NCI-H1930 (cell line): ENCODE measurements around the gene MBNL2.
A peak's percentile ranks its signal among the peaks of the same experiment; 100 is the strongest.
"Not testable (repeated sequence)": the region's sequence is repeated elsewhere in the genome, so short reads cannot be mapped to it uniquely, and the experiment has no call there.

Experiments used
- DNase-seq, 2 experiments: peaks; one replicate each; lab custom pipeline; 2025; lab: John Stamatoyannopoulos, UW

MBNL2 gene

DNA sequence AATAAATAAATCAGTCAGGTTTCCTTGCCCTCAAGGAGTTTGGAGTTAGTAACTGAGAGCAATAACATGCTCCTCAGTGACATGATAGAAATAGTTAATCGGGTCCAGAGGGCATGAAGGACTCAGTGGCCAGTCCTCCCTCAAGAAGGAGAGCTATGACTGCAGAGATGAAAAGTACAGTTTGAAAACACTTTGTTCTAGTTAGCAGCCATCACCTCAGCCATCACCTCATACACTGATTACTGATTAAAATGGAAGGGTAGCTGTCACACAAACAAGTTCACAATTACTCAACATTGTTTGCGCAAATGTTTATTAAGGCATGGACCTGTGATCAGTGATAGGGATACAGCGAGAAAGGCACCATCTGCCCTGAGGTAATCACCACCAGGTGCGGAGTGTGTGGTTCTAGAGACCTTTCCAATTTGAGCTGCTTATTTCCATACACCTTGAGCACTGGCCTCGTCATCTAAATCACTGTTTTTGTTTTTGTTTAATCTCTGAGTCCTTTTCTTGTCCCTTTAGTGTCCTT lies 126.5 kb downstream of the MBNL2 start:
- no peak for DNase-seq

DNA sequence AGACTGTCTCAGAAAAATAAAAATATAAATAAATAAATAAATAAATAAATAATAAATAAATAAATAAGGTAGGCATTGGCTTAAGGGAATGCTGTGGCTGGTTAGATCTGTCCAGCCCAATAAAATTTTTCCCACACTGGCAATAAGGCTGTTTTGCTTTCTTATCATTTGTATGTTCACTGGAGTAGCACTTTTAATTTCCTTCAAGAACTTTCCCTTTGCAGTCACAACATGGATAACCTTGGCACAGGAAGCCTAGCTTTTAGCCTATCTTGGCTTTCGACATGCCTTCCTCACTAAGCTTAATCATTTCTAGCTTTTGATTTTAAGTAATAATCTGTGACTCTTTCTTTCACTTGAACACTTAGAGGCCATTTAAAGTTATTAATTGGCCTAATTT lies 129.9 kb downstream of the MBNL2 start:
- DNase-seq: not testable (repeated sequence)

DNA sequence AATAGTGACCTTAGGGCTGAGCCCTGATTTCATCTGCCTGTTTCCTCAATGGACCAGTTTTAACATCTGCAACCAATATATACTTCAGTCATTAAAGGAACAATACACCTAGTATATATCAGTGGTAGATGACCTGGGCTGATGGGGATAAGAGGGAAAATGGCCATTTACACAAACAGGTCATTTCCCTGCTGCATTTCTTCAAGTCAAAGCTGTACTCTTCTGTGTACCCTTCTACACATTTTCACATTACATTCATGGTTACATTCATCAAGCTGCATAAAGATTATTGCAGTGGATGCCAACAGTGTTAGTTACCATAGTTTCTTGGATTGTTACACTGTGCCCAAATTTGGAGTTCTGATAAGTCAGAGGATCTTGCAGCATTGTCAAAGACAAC lies 130.7 kb downstream of the MBNL2 start:
- DNase-seq: no peak

DNA sequence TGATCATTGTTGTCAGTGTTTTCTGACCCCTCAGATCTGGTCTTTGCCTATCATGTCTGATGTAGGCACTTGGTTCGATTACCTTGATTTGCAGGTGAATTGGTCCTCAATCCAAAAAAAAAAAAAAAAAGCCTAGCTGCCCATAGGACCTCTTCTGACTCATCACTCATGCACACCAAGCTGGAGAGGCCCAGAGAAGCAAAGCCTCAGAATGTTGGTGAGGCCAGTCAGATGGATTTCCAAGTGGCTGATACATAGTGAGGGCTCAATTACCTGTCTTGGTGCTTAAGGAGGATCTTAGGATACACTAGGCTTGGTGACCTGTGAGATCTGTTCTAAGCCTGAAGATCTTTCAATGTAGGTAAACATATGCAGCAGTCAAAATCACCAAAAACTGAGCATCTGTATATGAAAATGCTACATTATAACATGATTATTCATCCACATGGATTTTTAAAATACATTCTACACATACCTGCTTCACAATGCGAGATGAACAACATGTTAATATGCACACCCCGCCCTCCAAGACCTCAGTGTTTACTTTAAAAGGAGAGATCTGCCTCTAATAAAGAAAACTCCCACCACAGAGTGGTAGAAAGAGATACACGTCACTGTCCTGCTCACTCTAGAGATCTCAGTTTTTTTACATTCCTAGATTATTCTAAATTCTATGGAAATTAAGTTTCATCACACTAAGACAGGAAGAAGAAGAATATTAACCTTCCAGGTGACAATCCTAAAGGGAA lies 132.0 kb downstream of the MBNL2 start:
- DNase-seq: no peak

DNA sequence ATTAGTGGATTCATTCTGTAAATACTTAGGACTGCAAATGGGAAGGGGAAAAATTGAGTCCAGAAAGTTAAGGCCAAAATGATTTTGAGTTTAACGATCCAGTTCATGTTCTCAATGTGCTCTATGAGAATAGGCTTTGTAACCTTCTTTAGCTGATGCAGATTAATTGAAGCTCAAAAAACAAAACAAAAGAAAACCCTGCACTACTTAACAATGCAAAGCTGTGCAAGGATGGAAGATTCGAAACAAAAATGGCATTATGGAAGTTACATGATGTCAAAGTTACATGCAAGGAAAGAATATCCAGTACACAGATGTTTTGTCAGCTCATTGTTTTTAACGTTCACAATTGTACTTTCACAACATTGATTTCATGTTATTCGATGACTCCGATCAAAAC lies 132.7 kb downstream of the MBNL2 start:
- no peak for DNase-seq

DNA sequence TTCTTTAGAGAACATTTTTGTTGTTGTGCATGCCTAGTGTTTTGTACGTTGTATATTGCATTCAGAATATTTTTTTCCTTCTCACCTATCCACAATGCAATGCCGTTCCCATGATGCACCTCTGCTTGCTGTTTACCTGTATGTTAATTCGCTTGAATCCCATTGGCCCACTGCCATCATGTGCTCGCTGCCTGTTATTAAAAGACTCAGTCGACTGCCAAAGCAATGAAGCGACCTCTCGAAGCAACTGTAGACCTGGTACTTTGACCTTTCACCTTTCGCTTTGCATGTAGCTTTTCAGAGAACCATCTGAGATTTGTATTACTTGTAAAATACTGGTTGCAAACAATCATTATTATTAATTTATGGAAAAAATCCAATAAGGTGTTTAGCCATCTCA lies 134.5 kb downstream of the MBNL2 start:
- DNase-seq: no peak

DNA sequence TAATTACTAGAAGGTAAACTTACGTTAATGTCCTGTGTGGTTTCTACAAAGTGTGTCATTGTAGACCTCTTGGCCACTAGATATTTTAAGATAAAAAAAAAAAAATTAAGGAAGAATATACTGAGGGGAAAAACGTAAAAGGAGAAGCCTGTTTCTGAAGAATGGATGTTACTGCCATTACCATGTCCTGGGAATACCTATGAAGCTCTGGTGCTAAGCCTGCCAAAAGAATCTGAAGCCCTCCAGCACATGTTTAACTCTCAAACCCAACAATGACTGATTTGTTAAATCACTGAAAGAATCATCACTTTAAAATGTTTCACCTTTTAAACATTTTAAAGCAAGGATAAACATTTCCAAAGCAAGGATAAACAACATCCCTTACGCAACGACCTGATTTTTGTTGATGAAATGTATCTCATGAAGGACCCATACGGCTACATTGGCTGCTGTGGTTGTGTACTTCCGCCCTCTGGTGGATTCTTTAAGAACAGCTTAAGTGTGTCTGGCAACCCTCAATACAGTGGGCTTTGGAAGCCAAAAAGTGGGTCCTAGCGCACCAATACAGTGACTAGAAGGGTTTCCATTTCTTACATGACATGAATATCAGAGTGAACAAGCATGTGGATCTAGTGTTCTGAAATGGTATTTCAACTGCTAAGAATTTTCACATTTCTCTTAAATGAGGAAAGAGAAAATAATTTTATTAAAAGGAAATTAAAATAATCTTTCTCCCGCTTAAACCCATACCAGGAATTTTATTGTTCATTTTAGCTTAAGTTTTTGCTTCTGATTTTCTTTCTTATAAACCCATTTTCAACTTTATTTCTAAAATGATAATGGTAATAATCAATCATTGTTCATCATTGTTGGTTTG lies 137.3 kb downstream of the MBNL2 start:
- DNase-seq: peak; percentile 69 to 73

DNA sequence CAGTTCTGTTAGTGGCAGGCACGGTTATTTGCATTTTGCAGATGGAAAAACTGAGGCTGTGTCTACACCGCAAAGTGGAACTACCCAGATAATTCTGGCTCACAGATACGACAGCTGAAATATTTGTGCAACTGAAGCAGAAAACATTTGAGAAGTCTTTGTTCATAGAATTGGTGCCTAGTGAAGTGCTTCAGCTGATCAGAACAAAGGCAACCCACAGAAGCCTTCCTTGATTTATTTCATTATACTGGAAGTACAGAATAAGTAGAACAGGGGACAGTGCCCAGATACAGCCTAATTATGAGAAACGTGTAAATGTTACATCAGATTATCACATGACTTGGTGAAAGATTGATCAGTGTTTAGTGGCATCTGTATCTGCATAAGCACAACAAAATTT lies 138.5 kb downstream of the MBNL2 start:
- no peak for DNase-seq

DNA sequence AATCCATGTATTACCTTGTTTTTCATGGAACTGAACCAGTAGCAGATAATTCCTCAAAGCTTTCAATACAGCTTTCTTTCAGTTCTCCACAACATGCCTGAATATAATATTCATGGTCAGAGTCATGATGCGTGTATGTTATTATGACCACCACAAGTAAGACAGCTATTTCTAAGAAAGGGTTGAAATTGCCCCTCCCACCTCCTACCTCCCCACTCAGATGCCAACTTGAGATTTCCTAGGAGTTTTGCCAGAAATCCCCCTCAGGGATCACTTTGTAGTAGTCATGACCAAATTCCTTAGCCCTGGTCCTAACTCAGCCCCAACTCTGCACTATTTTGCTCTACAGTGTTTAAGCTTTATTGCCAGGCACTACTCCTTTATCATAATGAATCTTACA lies 141.9 kb downstream of the MBNL2 start:
- no peak for DNase-seq

DNA sequence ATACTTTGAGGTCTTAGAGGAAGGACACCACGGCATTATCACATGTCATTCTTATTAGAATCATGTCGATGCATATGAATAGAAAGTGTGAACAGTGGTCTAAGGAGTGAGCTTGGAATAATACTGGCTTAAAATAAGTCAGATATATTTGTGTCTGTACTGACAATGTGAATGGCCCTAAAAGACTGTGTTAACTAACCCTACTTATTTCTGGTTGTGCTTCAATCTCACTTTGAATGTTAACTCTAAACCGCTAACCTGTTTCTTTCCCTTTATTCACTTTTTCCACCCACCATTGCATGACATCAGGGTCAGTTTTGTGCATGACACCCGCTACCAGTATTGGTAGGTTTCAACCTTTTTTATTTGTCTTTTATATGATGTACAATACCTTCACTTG lies 142.7 kb downstream of the MBNL2 start:
- DNase-seq: no peak

DNA sequence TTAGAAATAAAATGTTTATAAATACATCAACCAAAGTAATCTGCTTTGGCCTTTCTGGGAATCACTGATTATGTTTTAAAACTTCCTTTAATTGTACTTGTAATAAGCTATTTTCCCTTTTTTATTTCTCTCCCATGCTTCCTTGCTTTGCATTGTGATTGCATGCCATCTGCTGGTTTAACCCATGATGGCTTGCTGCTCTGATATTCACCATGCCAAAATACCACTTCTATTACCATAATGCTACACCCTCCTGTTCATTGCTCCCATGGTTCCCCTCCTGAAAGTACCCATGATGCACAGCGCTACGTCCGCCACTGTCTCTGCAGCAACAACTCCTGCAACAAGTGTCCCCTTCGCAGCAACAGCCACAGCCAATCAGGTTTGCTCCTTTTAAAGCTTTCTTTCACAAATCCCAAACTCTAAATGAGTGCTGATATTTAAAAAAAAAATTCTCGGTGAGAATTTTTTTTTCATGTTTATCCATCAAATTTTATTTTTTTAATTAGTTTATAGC lies 144.1 kb downstream of the MBNL2 start:
- DNase-seq: no peak

DNA sequence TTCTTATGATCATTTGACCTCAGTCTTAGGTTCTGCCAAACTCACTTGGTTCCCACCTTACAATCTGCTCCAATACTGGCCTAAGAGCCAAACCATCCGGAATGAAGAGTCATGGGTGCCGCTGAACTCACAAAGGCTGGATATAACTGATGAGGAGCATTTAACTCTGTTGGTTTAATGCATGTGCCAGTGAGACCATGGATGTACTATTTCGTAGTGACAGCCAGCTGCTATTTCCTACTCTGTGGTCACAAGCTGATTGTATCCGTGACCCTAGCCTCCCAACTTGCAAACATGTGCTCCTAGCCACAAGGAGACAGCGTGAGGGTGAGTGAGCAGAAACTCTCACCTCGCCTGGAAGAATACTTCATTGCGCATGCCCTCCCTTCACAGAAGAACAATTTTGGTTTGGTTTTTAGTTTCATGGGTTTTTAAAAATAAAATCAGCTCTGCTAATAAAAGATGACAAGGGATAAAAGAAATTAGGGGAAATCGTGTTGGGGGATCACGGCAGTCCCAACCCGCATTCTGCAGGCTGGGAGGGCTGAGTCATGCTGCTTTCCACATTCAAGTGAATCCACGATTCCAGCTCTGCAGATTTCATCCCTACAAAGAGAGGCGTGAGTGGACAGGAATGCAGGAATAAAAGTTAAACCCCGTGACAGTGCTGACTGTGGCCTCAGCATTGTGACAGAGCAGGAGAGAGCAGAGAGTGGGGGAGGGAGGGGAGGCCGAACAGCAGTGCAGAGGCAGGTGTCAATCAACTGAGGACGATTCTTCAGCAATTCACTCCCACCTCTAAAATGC lies 145.1 kb downstream of the MBNL2 start:
- no peak for DNase-seq

DNA sequence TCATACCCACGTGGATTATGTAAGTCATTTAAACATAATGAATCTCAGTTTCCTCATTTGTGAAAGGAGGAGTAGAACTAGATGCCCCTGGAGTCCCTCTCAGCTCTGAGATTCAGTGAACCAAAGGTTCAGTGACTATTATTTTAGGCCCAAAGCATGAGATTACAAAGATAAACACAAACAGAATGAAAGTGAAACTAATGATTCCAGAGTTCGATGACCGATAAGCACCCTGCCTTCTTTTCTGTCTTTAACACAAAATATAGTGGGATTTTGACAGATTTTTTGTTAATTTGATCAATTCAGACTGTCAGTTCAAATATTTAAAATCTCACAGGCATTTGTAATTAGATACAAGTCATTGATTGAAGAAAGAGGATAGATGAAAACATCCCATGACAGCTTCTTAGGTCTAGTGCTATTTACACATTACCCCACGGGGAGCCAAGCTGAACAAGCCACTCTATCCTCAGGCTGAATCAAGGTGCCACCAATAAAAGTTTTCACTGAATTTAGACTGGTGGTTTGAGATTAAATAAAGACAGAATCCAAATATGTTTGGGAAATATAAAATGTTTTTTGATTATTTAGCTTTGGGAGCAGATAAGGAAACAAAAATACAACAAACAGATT lies 147.2 kb downstream of the MBNL2 start:
- DNase-seq: no peak

DNA sequence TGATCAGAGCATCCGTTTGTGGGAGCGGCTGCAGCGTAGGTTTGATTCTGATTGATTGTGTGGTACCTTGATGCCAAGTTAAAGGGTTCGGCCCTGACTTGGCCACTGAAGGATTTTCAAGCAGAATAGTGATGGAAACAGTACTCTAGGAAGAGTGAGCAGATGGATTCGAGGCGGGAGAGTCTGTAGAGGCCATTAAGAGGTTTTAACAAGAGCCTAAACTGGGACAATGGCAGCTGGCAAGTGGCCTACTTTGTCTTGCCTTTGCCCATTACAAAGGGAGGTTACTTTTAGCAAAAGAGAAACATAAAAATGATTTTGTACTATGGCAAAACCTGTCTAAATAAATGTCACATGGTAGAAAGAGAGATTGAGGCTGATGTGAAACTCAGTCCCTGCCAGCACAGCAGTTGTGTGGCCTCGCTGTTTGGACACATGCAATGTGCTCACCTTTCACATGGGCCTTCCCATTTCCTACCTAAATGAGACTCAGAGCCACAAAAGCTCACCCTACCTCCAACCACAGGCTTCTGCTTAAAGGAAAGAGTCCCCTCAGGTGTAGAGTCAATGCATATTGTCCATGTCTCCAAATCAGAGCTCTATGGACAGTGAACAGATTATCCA lies 149.5 kb downstream of the MBNL2 start:
- DNase-seq: no peak

DNA sequence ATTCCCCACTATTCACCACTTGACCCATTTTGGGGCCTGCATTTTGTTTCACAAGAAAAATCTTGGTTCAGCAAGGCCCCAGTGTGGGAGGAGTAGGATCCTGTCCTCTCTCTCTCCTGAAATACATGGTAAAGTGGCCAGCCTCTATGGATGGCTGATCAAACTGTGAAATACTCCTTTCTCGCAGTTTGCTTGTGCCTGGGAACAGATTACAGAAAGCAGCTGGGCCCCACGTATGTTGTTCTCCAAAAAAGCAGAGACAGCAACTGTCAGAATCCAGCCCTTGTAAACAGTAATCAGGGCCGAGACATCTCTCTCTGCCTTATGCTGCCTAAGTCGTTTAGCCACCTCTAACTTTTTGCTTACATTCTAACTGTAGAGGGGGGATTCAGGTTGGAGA lies 150.8 kb downstream of the MBNL2 start:
- DNase-seq: no peak

DNA sequence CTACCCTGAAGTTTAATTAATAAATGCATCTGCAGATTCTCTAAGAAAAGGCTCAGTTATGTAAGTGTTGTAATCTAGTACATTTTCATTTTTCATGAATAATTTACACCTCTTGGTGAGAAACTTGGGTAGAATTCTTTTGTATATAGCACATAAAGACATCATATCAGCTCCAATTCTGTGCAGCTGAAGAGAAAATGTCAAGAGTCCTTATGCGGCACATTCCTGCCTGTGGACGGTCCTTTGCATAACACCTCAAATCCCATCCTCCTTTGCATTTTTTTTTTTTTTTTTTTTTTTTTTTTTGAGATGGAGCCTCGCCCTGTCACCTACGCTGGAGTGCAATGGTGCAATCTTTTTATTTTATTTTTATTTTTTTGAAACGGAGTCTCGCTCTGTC lies 151.7 kb downstream of the MBNL2 start:
- DNase-seq: no peak

DNA sequence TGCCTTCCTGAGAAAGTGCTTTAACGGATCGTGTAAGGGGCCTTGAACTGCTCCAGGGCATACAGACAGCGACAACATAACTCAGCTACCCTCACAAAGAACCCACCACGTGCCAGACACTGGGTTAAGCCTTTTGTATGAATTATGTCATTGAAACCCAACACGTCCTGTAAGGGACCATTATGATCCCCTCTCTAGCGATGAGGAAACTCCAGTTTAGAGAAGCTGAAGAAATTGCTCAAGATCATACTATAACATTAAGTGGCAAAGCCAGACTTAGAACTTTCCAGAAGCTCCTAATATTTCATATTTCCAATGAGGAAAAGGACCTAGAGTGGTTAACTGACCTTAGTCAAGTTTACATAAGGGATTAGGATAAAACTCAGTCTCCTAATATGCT lies 154.8 kb downstream of the MBNL2 start:
- DNase-seq: no peak

DNA sequence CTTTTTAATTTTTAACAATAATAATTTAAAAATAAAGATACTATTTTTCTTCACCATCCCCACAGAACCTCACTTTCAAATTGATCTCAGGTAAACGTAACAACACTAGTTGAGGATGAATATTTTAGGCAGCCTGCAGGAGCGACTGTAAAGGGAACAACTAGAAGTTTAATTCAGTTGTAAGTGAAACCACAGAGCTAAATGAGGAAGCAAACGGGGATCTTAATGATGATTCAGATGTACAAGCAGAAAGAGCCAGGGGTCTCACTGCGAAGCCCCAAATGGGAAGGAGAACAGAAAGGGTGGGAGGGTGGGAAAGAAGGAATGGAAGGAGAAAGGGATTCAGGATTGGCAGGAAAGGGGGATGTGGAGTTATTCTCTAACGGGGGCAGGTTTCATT lies 157.3 kb downstream of the MBNL2 start:
- DNase-seq: no peak

DNA sequence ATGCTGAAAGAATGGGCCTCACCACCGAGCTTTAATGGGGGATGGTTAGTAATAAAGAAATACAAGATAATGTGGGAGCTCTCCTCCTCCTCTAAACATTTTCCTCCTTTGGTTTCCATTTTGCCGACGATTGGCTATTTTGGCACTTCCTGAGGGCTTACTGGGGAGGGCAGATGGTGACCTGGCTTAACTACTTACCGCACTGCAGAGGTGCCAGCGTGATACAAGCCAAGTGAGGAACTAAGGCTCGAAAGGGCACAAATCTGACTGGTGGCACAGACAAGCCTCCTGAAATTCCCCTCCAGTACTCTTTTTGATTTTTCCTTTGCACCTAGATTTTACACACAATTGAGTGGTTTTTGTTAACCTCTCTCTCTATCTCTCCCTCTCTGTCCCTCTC lies 158.6 kb downstream of the MBNL2 start:
- no peak for DNase-seq

DNA sequence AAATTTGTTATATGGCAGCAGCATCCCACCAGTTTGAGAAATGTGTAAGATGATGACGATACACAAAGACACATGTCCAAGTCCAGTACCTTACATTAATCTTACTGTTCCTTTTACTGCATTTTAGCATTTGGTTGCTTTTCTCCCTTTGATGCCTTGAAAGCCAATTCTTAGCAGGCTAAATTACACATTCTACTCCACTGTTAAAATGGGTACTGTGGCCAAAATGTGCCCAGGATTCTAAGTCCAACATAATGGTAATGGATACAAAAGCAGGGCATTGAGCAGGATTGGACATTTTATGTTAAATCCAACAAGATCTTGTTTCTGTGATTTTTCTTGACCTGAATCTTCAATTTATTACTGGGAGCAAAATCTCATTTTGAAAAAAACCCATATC lies 159.1 kb downstream of the MBNL2 start:
- no peak for DNase-seq

DNA sequence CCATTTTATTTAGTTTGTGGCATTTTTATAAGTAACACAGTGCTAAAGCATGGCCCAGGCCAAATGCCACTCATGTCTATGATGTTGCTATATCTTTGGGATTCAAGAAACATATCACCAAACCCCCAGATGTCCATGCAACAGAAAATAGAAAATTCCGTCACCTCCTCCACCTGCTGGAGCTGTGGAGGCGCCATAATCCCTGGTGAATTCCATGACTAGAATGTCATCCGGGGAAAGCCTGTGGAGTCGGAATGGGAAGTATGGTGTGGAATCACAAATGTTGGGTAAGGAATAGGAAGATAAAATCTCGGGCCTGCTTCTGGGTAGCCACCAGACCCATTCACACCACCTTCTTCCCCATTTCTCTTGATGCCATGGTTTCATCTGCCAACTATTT lies 160.1 kb downstream of the MBNL2 start:
- DNase-seq: no peak
